OCI-LY1 (cell line): Measurements from ENCODE around the gene TBC1D5.

ENCODE experiments used
- CTCF ChIP-seq: fragments of 200-600 bp; sonication (generic), shearing (Covaris generic); IDR thresholded peaks from 2 replicates; pipeline ENCODE4 v1.5.1; 2017; ENCODE audit warnings: mild to moderate bottlenecking, antibody characterized with exemption, low read length, moderate library complexity, mixed read lengths
- EZH2 ChIP-seq: fragments of 200-600 bp; sonication (generic), shearing (Covaris generic); IDR thresholded peaks from 2 replicates; pipeline ENCODE4 v1.8.0; 2017; ENCODE audit warnings: borderline replicate concordance, mixed run types, mild to moderate bottlenecking, antibody characterized with exemption, low read length, moderate library complexity, mixed read lengths

DNA sequence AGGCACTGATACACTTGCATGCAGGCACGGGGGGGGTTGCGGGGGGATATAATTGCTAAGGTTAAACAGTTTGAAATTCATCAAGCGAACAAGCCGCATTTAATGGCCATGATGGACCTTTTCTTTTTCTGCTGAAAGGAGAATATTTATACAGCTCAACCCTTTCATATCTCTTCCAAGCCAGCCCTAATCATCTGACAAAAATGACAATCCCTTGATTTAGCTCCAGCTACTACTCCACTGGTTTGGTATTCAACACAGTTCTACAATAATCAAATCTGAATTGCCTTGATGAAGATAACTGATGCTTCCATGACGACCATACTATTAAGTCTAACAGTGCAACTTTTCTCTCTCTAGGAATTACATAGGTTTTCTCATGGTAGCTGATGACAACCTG, 482.7 kb downstream of the TBC1D5 start:
- TF ChIP-seq CTCF (no peak), EZH2 (no peak)
